CD4-positive, CD25-positive, alpha-beta regulatory T cell (primary cell): ENCODE results near the gene ING3. TPM values are rescaled to one million over a fixed set of nuclear protein-coding genes. Genes with fewer than 3 reads are reported as not detected.

Experiments used
- ATAC-seq, 2 donors: fragments of 150-1000 bp; cut with Tn5 transposase; one replicate each; pipeline ENCODE4 v1.10.0; 2021; ENCODE audit warnings: low read depth in 2 of 2, moderate number of reproducible peaks in 2 of 2, moderate library complexity in 1 of 2
- DNase-seq, 3 donors: peaks; one replicate each; pipeline versions ENCODE4 v3.0.0 to v3.0.0-alpha.2; 2012 to 2022; ENCODE audit warnings: mixed read lengths in 1 of 3
- H3K27ac ChIP-seq: one replicate; pipeline ENCODE4 v1.7.0; 2013; ENCODE audit warnings: mild to moderate bottlenecking, low read length; ENCODE audit not compliant: insufficient read depth, poor library complexity, severe bottlenecking
- H3K27me3 ChIP-seq: one replicate; pipeline ENCODE4 v1.7.0; 2013; ENCODE audit warnings: low read length; ENCODE audit not compliant: control insufficient read depth, insufficient read depth
- H3K36me3 ChIP-seq: one replicate; pipeline ENCODE4 v1.7.0; 2013; ENCODE audit warnings: mild to moderate bottlenecking, low read length, moderate library complexity; ENCODE audit not compliant: control insufficient read depth, insufficient read depth
- H3K4me1 ChIP-seq: 2 replicates; pipeline ENCODE4 v1.7.0; 2013; ENCODE audit warnings: mild to moderate bottlenecking, low read length; ENCODE audit not compliant: insufficient read depth, control insufficient read depth, poor library complexity, severe bottlenecking
- H3K4me3 ChIP-seq: one replicate; pipeline ENCODE4 v1.7.0; 2013; ENCODE audit warnings: low read depth, mild to moderate bottlenecking, low read length, moderate library complexity
- H3K9me3 ChIP-seq, 2 experiments: 1 replicate in 1 of 2; 2 replicates in 1 of 2; pipeline ENCODE4 v1.7.0; 2013; ENCODE audit warnings: low read length in 2 of 2, mild to moderate bottlenecking in 1 of 2, moderate library complexity in 1 of 2; ENCODE audit not compliant: control insufficient read depth in 2 of 2
- H3K27ac Mint-ChIP-seq, 3 donors: one replicate each; pipeline ENCODE4 v1.8.0; 2020 to 2022; ENCODE audit warnings: mild to moderate bottlenecking in 3 of 3, mixed read lengths in 3 of 3, moderate library complexity in 2 of 3
- H3K27me3 Mint-ChIP-seq: one replicate; pipeline ENCODE4 v1.8.0; 2022; ENCODE audit warnings: mild to moderate bottlenecking, mixed read lengths
- H3K36me3 Mint-ChIP-seq: one replicate; pipeline ENCODE4 v1.8.0; 2020; ENCODE audit warnings: mixed read lengths
- H3K4me1 Mint-ChIP-seq, 4 donors: one replicate each; pipeline ENCODE4 v1.8.0; 2020 to 2022; ENCODE audit warnings: mixed read lengths in 4 of 4, mild to moderate bottlenecking in 1 of 4
- H3K4me3 Mint-ChIP-seq, 4 donors: one replicate each; pipeline ENCODE4 v1.8.0; 2020 to 2022; ENCODE audit warnings: mild to moderate bottlenecking in 4 of 4, mixed read lengths in 4 of 4, moderate library complexity in 3 of 4
- H3K9me3 Mint-ChIP-seq, 7 donors: one replicate each; pipeline ENCODE4 v1.8.0; 2020 to 2022; ENCODE audit warnings: mixed read lengths in 7 of 7, mild to moderate bottlenecking in 3 of 7, moderate library complexity in 2 of 7
- polyA plus RNA-seq, 4 donors: library from polyadenylated mRNA; unstranded; fragments of 300-500 nt; fragmentation: Illumina TruSeq; gene quantifications; one replicate each; pipeline ENCODE4 v1.2.3, GENCODE V29; 2021
- total RNA-seq: library from RNA; stranded (reverse); gene quantifications from one replicate; pipeline ENCODE4 v1.2.3, GENCODE V29; 2022

The ING3 gene
- total and polyA plus RNA-seq, 5 donors from 2014 or later, result 30.4 to 49.3 (median 40.2) TPM

DNA sequence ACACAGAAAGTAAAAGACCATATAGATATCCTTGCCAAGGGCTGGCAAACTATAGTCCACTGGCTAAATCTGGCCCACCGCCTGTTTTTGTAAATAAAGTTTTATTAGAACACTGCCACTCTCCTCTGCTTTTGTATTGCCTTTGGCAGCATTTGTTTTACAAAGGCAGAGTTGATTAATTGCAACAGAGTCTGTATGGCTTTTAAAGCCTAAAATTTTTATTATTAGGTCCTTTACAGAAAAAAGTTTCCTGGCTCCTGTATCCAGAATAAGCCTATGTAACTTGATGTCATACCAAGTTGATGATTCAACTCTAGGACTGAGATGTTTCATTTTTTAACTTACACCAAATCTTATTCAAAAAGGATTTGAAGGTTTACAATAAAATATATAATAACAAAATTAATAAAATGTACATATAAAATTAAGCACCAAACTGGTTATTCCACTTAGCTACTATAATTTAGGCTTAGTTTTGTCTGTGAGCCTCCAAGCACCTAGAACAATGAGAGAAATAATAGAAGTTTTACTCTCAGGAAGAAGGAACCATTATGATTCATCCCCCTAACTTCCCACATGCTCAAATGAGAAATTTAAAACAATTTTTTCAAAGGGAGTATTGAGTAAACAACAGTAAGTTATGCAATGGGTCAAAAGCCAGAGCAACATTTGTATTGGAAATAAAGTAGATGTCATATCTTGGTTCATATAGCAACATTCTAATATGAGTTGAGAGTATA is 69.8 kb downstream of the ING3 start:
- ATAC-seq (no peak), DNase-seq (no peak)
- no peak overlapping the region for H3K27ac ChIP-seq
- Mint-ChIP-seq H3K27ac (no peak overlapping the region), H3K4me1 (no peaks in the 10 kb centered on the region), H3K36me3 (no peaks in the 10 kb centered on the region), H3K27me3 (peaks cover 21% of the 10 kb centered on the region), H3K4me3 (no peak overlapping the region), H3K9me3 (no peaks in the 10 kb centered on the region)
- no peaks in the 10 kb centered on the region for H3K9me3 ChIP-seq
- no peaks in the 10 kb centered on the region for H3K36me3 ChIP-seq
- H3K4me3 ChIP-seq, result no peak overlapping the region
- no peaks in the 10 kb centered on the region for H3K4me1 ChIP-seq
- peaks cover 3% of the 10 kb centered on the region for H3K27me3 ChIP-seq

DNA sequence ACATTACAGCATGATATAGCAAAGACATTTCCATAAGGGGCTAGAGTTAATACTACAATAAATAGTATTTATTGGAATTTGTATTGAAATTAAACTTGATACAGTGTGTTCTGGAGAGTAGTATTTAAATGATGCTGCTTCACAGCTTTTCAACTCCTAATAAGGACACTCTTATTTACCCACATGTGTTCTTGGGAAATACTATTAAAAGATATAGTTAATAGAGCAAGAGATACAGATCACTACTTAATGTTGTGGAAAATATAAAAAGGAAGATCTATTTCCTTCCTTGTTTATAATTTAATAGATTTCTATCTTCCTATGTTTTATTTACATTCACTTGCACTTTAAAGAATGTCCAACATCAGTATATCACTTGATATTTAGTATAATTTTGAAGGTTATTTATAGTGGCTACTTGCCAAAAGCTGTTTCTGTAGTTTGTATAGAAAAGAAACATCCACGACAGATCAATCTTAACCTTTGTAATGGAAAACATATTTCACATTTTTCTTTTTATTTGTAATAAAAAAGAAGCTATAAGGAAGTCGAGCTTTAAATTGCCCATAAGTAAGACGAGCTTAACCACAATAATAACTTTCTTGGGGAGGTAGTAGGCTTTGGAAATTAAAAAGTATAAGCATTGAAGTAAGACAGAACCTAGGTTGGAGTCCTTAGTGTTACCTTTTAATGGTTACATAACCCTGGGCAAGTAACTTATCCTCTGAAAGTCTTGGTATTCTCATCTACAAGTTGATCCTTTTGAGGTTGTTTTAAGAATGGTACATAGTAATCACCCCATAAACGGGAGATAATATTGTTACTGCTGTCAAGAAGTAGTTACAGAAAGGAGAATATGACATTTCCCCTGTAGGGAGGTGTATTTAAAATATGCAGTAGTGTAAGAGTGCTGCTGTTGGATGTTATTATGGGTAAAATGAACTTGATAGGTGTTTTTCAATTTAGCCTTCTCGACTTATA is 70.7 kb downstream of the ING3 start:
- Histone ChIP-seq H3K27ac (no peak overlapping the region), H3K36me3 (no peaks in the 10 kb centered on the region), H3K9me3 (no peaks in the 10 kb centered on the region), H3K4me3 (no peak overlapping the region), H3K27me3 (peaks cover 3% of the 10 kb centered on the region), H3K4me1 (no peaks in the 10 kb centered on the region)
- H3K36me3 Mint-ChIP-seq, result no peaks in the 10 kb centered on the region
- no peaks in the 10 kb centered on the region for H3K9me3 Mint-ChIP-seq
- peaks cover 16% of the 10 kb centered on the region for H3K27me3 Mint-ChIP-seq
- no peak overlapping the region for H3K27ac Mint-ChIP-seq
- DNase-seq (no peak), ATAC-seq (no peak)
- H3K4me3 Mint-ChIP-seq, result no peak overlapping the region
- no peaks in the 10 kb centered on the region for H3K4me1 Mint-ChIP-seq

DNA sequence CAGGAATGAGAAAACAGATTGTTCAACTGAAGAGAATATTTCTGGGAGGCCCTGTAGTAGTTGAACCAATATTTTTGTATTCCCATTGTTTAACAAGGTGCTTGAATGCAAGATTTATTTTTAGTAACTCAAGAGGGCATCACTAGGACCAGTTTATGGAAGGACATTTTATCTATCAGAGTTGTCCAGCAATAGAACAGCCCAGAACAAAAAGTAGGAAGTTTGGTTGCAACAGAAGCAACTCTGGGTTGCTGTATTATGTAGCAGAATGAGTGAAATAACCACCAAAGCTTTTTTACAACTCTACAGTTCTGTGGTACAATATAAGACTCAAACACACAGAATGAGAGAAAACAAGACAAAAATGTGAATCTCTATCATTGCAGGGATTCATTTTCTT is 72.6 kb downstream of the ING3 start:
- H3K27ac Mint-ChIP-seq, result no peak overlapping the region
- DNase-seq (no peak), ATAC-seq (no peak)
- no peaks in the 10 kb centered on the region for H3K4me1 Mint-ChIP-seq
- no peak overlapping the region for H3K27ac ChIP-seq
- H3K36me3 ChIP-seq, result no peaks in the 10 kb centered on the region
- H3K9me3 ChIP-seq, result no peaks in the 10 kb centered on the region
- no peak overlapping the region for H3K4me3 ChIP-seq
- peaks cover 5% of the 10 kb centered on the region for H3K27me3 ChIP-seq
- no peaks in the 10 kb centered on the region for H3K4me1 ChIP-seq
- H3K4me3 Mint-ChIP-seq, result no peak overlapping the region
- H3K27me3 Mint-ChIP-seq, result peaks cover 30% of the 10 kb centered on the region
- no peaks in the 10 kb centered on the region for H3K9me3 Mint-ChIP-seq
- no peaks in the 10 kb centered on the region for H3K36me3 Mint-ChIP-seq

DNA sequence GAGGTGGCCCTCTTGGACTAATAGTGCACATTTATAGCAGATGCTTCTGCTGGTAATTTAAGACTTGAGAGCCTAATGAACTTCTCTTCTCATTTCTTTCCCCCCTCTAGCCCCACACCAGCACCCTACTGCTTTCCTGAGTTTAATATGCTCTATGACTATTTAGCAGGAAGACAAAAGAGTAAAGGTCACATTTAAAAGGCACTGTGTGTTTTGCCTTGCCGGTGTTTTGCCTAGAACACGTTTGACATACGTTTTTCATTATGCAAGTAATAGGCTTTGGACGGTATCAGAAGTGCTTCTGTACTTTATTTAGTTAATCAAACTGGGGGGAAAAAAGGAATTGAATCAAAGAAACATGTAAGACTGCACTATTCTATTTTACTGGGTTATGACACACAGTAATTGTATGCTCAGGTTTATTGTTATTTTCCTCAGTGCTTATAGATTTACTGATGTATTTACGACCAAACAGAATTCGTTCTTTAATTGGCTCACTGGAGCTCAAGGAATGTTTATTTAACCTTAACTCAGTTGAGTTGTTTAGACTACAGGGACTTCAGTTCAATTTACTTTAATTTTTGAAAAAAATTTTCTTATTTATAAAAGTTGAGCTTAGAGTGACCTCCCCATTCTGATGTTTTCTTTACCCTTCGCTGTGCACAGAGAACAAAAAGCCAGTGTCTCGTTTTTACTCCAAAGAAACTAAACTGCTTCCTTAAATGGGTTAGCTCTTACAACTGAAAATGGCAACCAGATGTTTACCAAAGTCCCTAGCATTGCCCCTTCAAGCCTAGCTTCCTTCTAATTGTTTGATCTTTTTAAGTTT is 73.3 kb downstream of the ING3 start:
- Histone ChIP-seq H3K27me3 (peaks cover 7% of the 10 kb centered on the region), H3K4me1 (no peaks in the 10 kb centered on the region), H3K9me3 (no peaks in the 10 kb centered on the region), H3K4me3 (no peak overlapping the region), H3K36me3 (no peaks in the 10 kb centered on the region), H3K27ac (no peak overlapping the region)
- Mint-ChIP-seq H3K27ac (no peak overlapping the region), H3K4me1 (no peaks in the 10 kb centered on the region), H3K27me3 (peaks cover 29% of the 10 kb centered on the region), H3K36me3 (no peaks in the 10 kb centered on the region), H3K9me3 (no peaks in the 10 kb centered on the region), H3K4me3 (no peak overlapping the region)
- DNase-seq, result no peak
- no peak for ATAC-seq

DNA sequence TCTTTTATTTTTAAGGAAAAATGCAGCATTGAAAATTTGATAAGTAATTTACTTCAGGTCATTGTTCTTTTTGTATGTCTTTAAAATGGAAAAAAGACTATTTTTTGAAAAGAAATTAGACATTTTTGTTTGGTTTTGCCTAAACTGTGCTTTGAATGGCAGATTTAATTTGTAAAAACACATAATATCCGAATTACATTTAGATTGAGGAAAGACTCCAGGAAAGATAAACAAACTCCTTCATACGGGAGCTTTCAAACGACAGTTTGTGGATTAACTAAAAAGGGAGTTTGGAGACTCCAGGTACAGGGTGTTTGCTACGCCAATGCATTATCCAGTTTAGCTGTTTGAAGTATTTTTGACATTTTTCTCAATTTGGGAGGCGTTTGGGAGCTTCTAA is 74.0 kb downstream of the ING3 start:
- H3K4me1 Mint-ChIP-seq, result no peaks in the 10 kb centered on the region
- DNase-seq (no peak), ATAC-seq (no peak)
- no peak overlapping the region for H3K4me3 ChIP-seq
- peaks cover 26% of the 10 kb centered on the region for H3K27me3 Mint-ChIP-seq
- H3K9me3 ChIP-seq, result no peaks in the 10 kb centered on the region
- H3K27ac ChIP-seq, result no peak overlapping the region
- H3K36me3 Mint-ChIP-seq, result no peaks in the 10 kb centered on the region
- no peak overlapping the region for H3K4me3 Mint-ChIP-seq
- H3K27me3 ChIP-seq, result peaks cover 6% of the 10 kb centered on the region
- no peaks in the 10 kb centered on the region for H3K36me3 ChIP-seq
- H3K4me1 ChIP-seq, result no peaks in the 10 kb centered on the region
- no peak overlapping the region for H3K27ac Mint-ChIP-seq
- H3K9me3 Mint-ChIP-seq, result no peaks in the 10 kb centered on the region

DNA sequence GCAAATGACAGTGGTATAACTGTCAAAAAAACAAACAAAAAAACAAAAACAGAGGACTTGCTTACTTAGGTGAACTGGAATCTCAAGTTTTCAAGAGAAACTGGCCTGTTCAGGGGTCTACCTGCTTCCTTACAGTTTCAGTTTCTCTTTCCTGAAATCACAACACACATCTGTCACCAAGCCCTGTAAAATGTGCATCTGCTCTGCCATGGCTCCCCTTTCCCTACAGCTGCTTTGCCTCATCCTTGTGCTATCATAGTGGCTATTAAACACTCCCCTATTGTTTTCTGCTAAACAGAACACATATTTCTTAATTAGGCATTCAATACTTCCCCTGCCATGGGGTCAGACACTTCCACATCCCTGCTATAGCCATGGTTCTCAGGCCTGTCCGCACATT is 75.6 kb downstream of the ING3 start:
- no peaks in the 10 kb centered on the region for H3K36me3 ChIP-seq
- H3K4me3 ChIP-seq, result no peak overlapping the region
- Mint-ChIP-seq H3K27me3 (peaks cover 26% of the 10 kb centered on the region), H3K4me3 (no peak overlapping the region), H3K27ac (no peak overlapping the region), H3K9me3 (no peaks in the 10 kb centered on the region), H3K36me3 (no peaks in the 10 kb centered on the region), H3K4me1 (no peaks in the 10 kb centered on the region)
- no peaks in the 10 kb centered on the region for H3K4me1 ChIP-seq
- no peak for ATAC-seq
- H3K9me3 ChIP-seq, result no peaks in the 10 kb centered on the region
- H3K27ac ChIP-seq, result no peak overlapping the region
- peaks cover 6% of the 10 kb centered on the region for H3K27me3 ChIP-seq
- DNase-seq, result no peak

DNA sequence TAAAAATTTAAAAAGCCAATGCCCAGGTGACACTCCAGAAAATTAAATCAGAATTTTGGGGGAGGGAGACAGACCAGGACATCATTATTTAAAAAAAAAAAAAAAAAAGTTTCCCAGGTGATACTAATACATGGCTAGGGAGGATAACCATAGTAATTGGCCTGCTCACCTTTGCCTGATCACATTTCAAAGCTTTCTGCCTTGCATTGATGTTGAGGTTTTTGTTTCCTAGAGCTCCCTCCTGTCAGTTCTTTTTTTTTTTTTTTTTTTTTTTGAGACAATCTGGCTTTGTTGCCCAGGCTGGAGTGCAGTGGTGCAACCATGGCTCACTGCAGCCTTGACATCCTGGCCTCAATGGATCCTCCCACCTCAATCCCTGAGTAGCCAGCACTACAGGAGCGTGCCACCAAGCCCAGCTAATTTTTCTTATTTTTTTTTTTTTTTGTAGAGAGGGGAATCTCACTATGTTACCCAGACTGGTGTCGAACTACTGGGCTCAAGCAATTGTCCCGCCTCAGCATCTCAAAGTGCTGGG is 76.1 kb downstream of the ING3 start:
- H3K36me3 Mint-ChIP-seq, result no peaks in the 10 kb centered on the region
- H3K27me3 Mint-ChIP-seq, result peaks cover 26% of the 10 kb centered on the region
- Histone ChIP-seq H3K4me1 (no peaks in the 10 kb centered on the region), H3K27ac (no peak overlapping the region), H3K27me3 (peaks cover 6% of the 10 kb centered on the region), H3K9me3 (no peaks in the 10 kb centered on the region), H3K36me3 (no peaks in the 10 kb centered on the region), H3K4me3 (no peak overlapping the region)
- H3K4me1 Mint-ChIP-seq, result no peaks in the 10 kb centered on the region
- DNase-seq (no peak), ATAC-seq (no peak)
- no peaks in the 10 kb centered on the region for H3K9me3 Mint-ChIP-seq
- no peak overlapping the region for H3K4me3 Mint-ChIP-seq
- no peak overlapping the region for H3K27ac Mint-ChIP-seq
